ENCODE measurements around the gene OR5B12. TPM values are rescaled to one million over a fixed set of nuclear protein-coding genes. Genes with fewer than 3 reads are reported as not detected.

The OR5B12 gene
- total RNA-seq, 4 donors from 2014 or later, result not detected

GRCh38 chr11:58395581-58395980 lies 46.5 kb downstream of the OR5B12 start:
- H3K4me1 ChIP-seq, result no peaks in the 10 kb centered on the region
- H3K9me3 ChIP-seq, result peaks cover 0 to 14% (median 0%) of the 10 kb centered on the region in 3 donors
- 67 to 76% methylated on average over 2 of the region's 2 CpGs for WGBS, 2 donors (ENCODE audit: low coverage in 1 of 2)
- H3K4me3 ChIP-seq, result no peak overlapping the region
- H3K27me3 ChIP-seq, result no peaks in the 10 kb centered on the region
- no peak overlapping the region for H3K27ac ChIP-seq
- no peak for TF ChIP-seq CTCF (IDR thresholded peaks at IDR 0.05)
- TF ChIP-seq POLR2A (IDR thresholded peaks at IDR 0.05), result no peak
- TF ChIP-seq POLR2AphosphoS5 (IDR thresholded peaks at IDR 0.05), result no peak
- TF ChIP-seq EP300 (IDR thresholded peaks at IDR 0.05), result no peak
- ATAC-seq, result no peak
- no peaks in the 10 kb centered on the region for H3K36me3 ChIP-seq

GRCh38 chr11:58394195-58394594 lies 47.8 kb downstream of the OR5B12 start:
- H3K27ac ChIP-seq, result no peak overlapping the region
- no peak for ATAC-seq
- H3K4me3 ChIP-seq, result no peak overlapping the region
- no peaks in the 10 kb centered on the region for H3K36me3 ChIP-seq
- peaks cover 0 to 14% (median 0%) of the 10 kb centered on the region in 3 donors for H3K9me3 ChIP-seq
- no peaks in the 10 kb centered on the region for H3K4me1 ChIP-seq
- H3K27me3 ChIP-seq, result no peaks in the 10 kb centered on the region
- TF ChIP-seq EP300 (IDR thresholded peaks at IDR 0.05) (no peak), POLR2A (IDR thresholded peaks at IDR 0.05) (no peak), CTCF (IDR thresholded peaks at IDR 0.05) (no peak), POLR2AphosphoS5 (IDR thresholded peaks at IDR 0.05) (no peak)

GRCh38 chr11:58392746-58393145 lies 49.3 kb downstream of the OR5B12 start:
- Histone ChIP-seq H3K9me3 (peaks cover 0 to 14% (median 0%) of the 10 kb centered on the region in 3 donors), H3K4me3 (no peak overlapping the region), H3K27ac (no peak overlapping the region), H3K27me3 (no peaks in the 10 kb centered on the region), H3K36me3 (no peaks in the 10 kb centered on the region), H3K4me1 (no peaks in the 10 kb centered on the region)
- 15 to 33% methylated on average over 1 of the region's 1 CpG for WGBS, 2 donors (ENCODE audit: low coverage in 1 of 2)
- no peak for ATAC-seq
- no peak for TF ChIP-seq POLR2AphosphoS5 (IDR thresholded peaks at IDR 0.05)
- no peak for TF ChIP-seq POLR2A (IDR thresholded peaks at IDR 0.05)
- no peak for TF ChIP-seq CTCF (IDR thresholded peaks at IDR 0.05)
- no peak for TF ChIP-seq EP300 (IDR thresholded peaks at IDR 0.05)

GRCh38 chr11:58391879-58392278 lies 50.2 kb downstream of the OR5B12 start:
- ATAC-seq, result no peak
- H3K27me3 ChIP-seq, result no peaks in the 10 kb centered on the region
- TF ChIP-seq POLR2A (IDR thresholded peaks at IDR 0.05), result no peak
- TF ChIP-seq POLR2AphosphoS5 (IDR thresholded peaks at IDR 0.05), result no peak
- TF ChIP-seq EP300 (IDR thresholded peaks at IDR 0.05), result no peak
- no peak for TF ChIP-seq CTCF (IDR thresholded peaks at IDR 0.05)
- no peak overlapping the region for H3K4me3 ChIP-seq
- H3K9me3 ChIP-seq, result peaks cover 0 to 14% (median 0%) of the 10 kb centered on the region in 3 donors
- no peak overlapping the region for H3K27ac ChIP-seq
- H3K4me1 ChIP-seq, result no peaks in the 10 kb centered on the region
- no peaks in the 10 kb centered on the region for H3K36me3 ChIP-seq
- WGBS, 2 donors (ENCODE audit: low coverage in 1 of 2), result 95% methylated on average over 1 of the region's 1 CpG; no CpG with 5 or more reads in 1 of the 2 donors

GRCh38 chr11:58390551-58391063 lies 51.4 kb downstream of the OR5B12 start:
- no peaks in the 10 kb centered on the region for H3K36me3 ChIP-seq
- no peaks in the 10 kb centered on the region for H3K4me1 ChIP-seq
- TF ChIP-seq CTCF (IDR thresholded peaks at IDR 0.05), result no peak
- no peak for TF ChIP-seq POLR2A (IDR thresholded peaks at IDR 0.05)
- TF ChIP-seq POLR2AphosphoS5 (IDR thresholded peaks at IDR 0.05), result no peak
- no peak for TF ChIP-seq EP300 (IDR thresholded peaks at IDR 0.05)
- H3K4me3 ChIP-seq, result no peak overlapping the region
- no peak overlapping the region for H3K27ac ChIP-seq
- ATAC-seq, result no peak
- WGBS, 2 donors (ENCODE audit: low coverage in 1 of 2), result 89% methylated on average over 3 of the region's 18 CpGs; no CpG with 5 or more reads in 1 of the 2 donors
- no peaks in the 10 kb centered on the region for H3K27me3 ChIP-seq
- peaks cover 0 to 14% (median 0%) of the 10 kb centered on the region in 3 donors for H3K9me3 ChIP-seq
